ENCODE measurements around the gene DHRS9. TPM values are rescaled to one million over a fixed set of nuclear protein-coding genes. Genes with fewer than 3 reads are reported as not detected.

Gene DHRS9
- total RNA-seq, 1 experiment from 2014 or later, result 0.22 TPM

DNA sequence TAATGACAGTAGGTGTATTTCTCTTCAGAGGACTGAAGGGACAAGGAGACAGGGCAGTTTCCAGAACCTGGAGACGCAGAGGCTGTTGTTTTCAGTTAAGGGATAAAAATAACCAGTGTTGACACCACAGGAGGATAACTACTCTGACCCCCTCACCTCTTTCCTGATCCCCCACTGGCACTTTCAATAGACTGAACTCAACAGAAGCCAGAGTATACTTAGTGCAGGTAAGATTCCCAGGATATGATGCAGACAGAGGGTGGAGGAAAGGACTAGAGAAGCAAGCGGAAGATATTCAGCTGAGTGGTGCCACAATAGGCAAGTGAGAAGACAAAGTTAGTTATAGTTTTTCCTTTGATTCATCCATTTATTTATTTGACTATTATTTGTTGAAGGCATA is 19.8 kb downstream of the DHRS9 start:
- ChIA-PET CTCF (no interaction called here), POLR2A (ENCODE audit: unreplicated experiment) (no interaction called here)
- peaks cover 4% of the 10 kb centered on the region for H3F3A ChIP-seq (ENCODE audit: low read length, unreplicated experiment)
- H4K20me1 ChIP-seq (ENCODE audit: low read length), result no peaks in the 10 kb centered on the region
- no peak overlapping the region for H3K4me3 ChIP-seq (ENCODE audit: low read length)
- ATAC-seq (no peak), DNase-seq (no peak)
- H3K27me3 ChIP-seq (ENCODE audit: low read length), result no peaks in the 10 kb centered on the region
- no peak overlapping the region for H3K9ac ChIP-seq (ENCODE audit: low read length)
- H3K9me2 ChIP-seq (replicated peaks; ENCODE audit: low read length), result no peaks in the 10 kb centered on the region
- 0 out of 2 replicates have a peak, but pooled peaks cover 6% of the 10 kb centered on the region for H3K9me3 ChIP-seq (ENCODE audit: low read length)
- H3K79me2 ChIP-seq (ENCODE audit: low read length), result no peaks in the 10 kb centered on the region
- H3K27ac ChIP-seq (ENCODE audit: low read length), result no peak overlapping the region
- no peaks in the 10 kb centered on the region; the same call in 1 of the 2 replicates for H3K36me3 ChIP-seq (ENCODE audit: low read depth, low read length)
- H2AFZ ChIP-seq (ENCODE audit: low read length), result no peak overlapping the region
- TF ChIP-seq EZH2phosphoT487 (IDR thresholded peaks at IDR 0.05; ENCODE audit: borderline replicate concordance, low read length), result no peak
- TF ChIP-seq, protein P1, sequence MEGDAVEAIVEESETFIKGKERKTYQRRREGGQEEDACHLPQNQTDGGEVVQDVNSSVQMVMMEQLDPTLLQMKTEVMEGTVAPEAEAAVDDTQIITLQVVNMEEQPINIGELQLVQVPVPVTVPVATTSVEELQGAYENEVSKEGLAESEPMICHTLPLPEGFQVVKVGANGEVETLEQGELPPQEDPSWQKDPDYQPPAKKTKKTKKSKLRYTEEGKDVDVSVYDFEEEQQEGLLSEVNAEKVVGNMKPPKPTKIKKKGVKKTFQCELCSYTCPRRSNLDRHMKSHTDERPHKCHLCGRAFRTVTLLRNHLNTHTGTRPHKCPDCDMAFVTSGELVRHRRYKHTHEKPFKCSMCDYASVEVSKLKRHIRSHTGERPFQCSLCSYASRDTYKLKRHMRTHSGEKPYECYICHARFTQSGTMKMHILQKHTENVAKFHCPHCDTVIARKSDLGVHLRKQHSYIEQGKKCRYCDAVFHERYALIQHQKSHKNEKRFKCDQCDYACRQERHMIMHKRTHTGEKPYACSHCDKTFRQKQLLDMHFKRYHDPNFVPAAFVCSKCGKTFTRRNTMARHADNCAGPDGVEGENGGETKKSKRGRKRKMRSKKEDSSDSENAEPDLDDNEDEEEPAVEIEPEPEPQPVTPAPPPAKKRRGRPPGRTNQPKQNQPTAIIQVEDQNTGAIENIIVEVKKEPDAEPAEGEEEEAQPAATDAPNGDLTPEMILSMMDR (conservative IDR thresholded peaks at IDR 0.05; ENCODE audit: low read depth, low read length), result no peak
- TF ChIP-seq EZH2 (IDR thresholded peaks at IDR 0.05; ENCODE audit: low read length, unreplicated experiment), result no peak
- intact Hi-C loops (cut with micrococcal nuclease), result no loop called here
- H3K4me1 ChIP-seq (ENCODE audit: insufficient read depth, low read length), result peaks cover 35% of the 10 kb centered on the region
- no TSS peak for BruUV-seq (replicated peaks)
- H3K4me2 ChIP-seq (ENCODE audit: low read length), result no peak overlapping the region

DNA sequence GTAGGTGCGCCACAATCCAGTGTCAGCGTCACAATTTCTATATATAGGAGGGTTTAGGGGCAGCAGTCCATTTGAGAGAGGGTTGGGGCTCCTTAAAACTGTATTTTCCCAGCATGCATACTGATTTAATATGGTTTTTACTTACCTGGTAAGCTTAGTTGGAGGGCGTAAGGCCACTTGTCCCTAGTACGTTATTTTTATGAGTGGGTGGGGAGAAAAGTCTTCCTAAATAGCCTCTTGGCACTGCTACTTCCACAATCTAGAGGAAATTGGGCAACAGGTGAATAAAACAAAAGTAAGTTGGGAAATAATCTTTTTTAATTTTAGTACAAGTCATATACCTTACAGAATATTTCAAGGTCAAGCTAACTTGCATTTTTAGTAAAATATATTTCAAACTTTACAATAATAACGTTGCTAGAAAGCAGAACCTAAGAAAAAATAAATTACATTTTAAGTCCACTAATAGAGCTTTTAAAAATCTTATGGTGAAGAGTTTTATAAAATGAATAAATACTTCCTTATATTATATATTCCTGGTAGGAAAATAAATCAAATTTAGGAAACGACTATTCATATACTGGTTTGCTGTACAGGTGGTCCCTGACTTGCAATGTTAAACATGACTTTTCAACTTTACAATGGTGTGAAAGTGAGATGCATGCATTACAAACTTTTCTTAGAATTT is 20.9 kb downstream of the DHRS9 start:
- Histone ChIP-seq H3K4me1 (ENCODE audit: insufficient read depth, low read length) (peaks cover 41% of the 10 kb centered on the region), H3K9me3 (ENCODE audit: low read length) (0 out of 2 replicates have a peak, but pooled peaks cover 6% of the 10 kb centered on the region), H3F3A (ENCODE audit: low read length, unreplicated experiment) (peaks cover 4% of the 10 kb centered on the region), H3K27me3 (ENCODE audit: low read length) (no peaks in the 10 kb centered on the region), H3K36me3 (ENCODE audit: low read depth, low read length) (no peaks in the 10 kb centered on the region), H3K9ac (ENCODE audit: low read length) (no peak overlapping the region), H4K20me1 (ENCODE audit: low read length) (no peaks in the 10 kb centered on the region), H2AFZ (ENCODE audit: low read length) (no peak overlapping the region), H3K9me2 (replicated peaks; ENCODE audit: low read length) (no peaks in the 10 kb centered on the region), H3K79me2 (ENCODE audit: low read length) (no peaks in the 10 kb centered on the region), H3K4me2 (ENCODE audit: low read length) (no peak overlapping the region), H3K27ac (ENCODE audit: low read length) (no peak overlapping the region), H3K4me3 (ENCODE audit: low read length) (no peak overlapping the region)
- ChIA-PET CTCF (no interaction called here), POLR2A (ENCODE audit: unreplicated experiment) (no interaction called here)
- TF ChIP-seq EZH2 (IDR thresholded peaks at IDR 0.05; ENCODE audit: low read length, unreplicated experiment) (no peak), EZH2phosphoT487 (IDR thresholded peaks at IDR 0.05; ENCODE audit: borderline replicate concordance, low read length) (no peak)
- TF ChIP-seq, protein P1 (conservative IDR thresholded peaks at IDR 0.05; ENCODE audit: low read depth, low read length), result no peak
- intact Hi-C loops (cut with micrococcal nuclease), result no loop called here
- DNase-seq (no peak), ATAC-seq (no peak)
- no TSS peak for BruUV-seq (replicated peaks)

DNA sequence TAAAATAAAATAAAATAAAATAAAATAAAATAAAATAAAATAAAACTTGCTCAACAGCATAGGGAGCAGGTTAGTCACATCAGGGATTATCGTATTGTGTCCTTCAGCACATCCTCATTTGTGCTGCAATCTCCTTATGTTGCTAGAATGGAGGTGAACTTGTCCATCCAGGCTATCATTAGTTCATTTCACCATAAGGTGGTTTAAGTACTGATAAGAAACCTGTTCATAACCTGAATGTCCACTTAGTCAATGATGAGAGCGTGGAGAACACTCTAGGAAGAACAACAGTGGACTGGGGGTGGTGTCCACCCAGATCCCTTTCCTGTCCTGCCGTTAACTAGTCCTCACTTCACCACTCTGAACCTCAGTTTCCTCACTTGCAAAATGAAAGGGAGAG is 21.9 kb downstream of the DHRS9 start:
- Histone ChIP-seq H2AFZ (ENCODE audit: low read length) (no peak overlapping the region), H3K9ac (ENCODE audit: low read length) (no peak overlapping the region), H3K9me2 (replicated peaks; ENCODE audit: low read length) (no peaks in the 10 kb centered on the region), H3K4me2 (ENCODE audit: low read length) (peak overlapping the region; percentile 56), H3K9me3 (ENCODE audit: low read length) (no peaks in the 10 kb centered on the region), H3K36me3 (ENCODE audit: low read depth, low read length) (no peaks in the 10 kb centered on the region), H3K79me2 (ENCODE audit: low read length) (no peaks in the 10 kb centered on the region), H3K4me3 (ENCODE audit: low read length) (no peak overlapping the region; the same call in 1 of the 2 replicates), H3K27ac (ENCODE audit: low read length) (peak overlapping the region; percentile 79), H3K27me3 (ENCODE audit: low read length) (no peaks in the 10 kb centered on the region), H3K4me1 (ENCODE audit: insufficient read depth, low read length) (peaks cover 49% of the 10 kb centered on the region), H4K20me1 (ENCODE audit: low read length) (no peaks in the 10 kb centered on the region), H3F3A (ENCODE audit: low read length, unreplicated experiment) (peaks cover 4% of the 10 kb centered on the region)
- intact Hi-C loops (cut with micrococcal nuclease), result no loop called here
- BruUV-seq (replicated peaks), result no TSS peak
- no peak for ATAC-seq
- ChIA-PET CTCF (no interaction called here), POLR2A (ENCODE audit: unreplicated experiment) (no interaction called here)
- TF ChIP-seq EZH2phosphoT487 (IDR thresholded peaks at IDR 0.05; ENCODE audit: borderline replicate concordance, low read length) (no peak), EZH2 (IDR thresholded peaks at IDR 0.05; ENCODE audit: low read length, unreplicated experiment) (no peak)
- TF ChIP-seq, protein P1 (conservative IDR thresholded peaks at IDR 0.05; ENCODE audit: low read depth, low read length), result no peak
- peak; percentile 39 for DNase-seq
